K562 (cell line): ENCODE measurements around the gene ZSCAN29. TPM values are rescaled to one million over a fixed set of nuclear protein-coding genes. Genes with fewer than 3 reads are reported as not detected.

Experiments
- CREB3L1 ChIP-seq: fragments of 450-650 bp; IDR thresholded peaks from 2 replicates; pipeline ENCODE4 v1.6.1; 2014; ENCODE audit warnings: low read depth, mild to moderate bottlenecking, moderate library complexity, borderline replicate concordance
- CREM ChIP-seq: IDR thresholded peaks from 2 replicates; pipeline ENCODE4 v1.6.1; 2014; ENCODE audit warnings: antibody characterized with exemption, low read depth
- DPF2 ChIP-seq: fragments of 450-650 bp; IDR thresholded peaks from 2 replicates; pipeline ENCODE4 v1.6.1; 2016
- ERF ChIP-seq: fragments of 450-650 bp; formaldehyde crosslinking; IDR thresholded peaks from 2 replicates; pipeline ENCODE4 v1.4.0; 2020; ENCODE audit warnings: mild to moderate bottlenecking, mixed read lengths
- GABPB1 ChIP-seq: sonication (generic); formaldehyde crosslinking; IDR thresholded peaks from 2 replicates; pipeline ENCODE4 v1.8.0; 2022; ENCODE audit warnings: mild to moderate bottlenecking, missing genetic modification reagents
- GTF2F1 ChIP-seq: IDR thresholded peaks from 2 replicates; pipeline ENCODE4 v1.6.1; 2011; ENCODE audit warnings: low read depth, low read length, improper control_type of control experiment
- HOXB6 ChIP-seq: fragments of 250-450 bp; sonication (Bioruptor Pico); IDR thresholded peaks from 2 replicates; pipeline ENCODE4 v1.5.1; 2022; ENCODE audit warnings: mild to moderate bottlenecking, borderline replicate concordance
- MEIS2 ChIP-seq: fragments of 450-650 bp; IDR thresholded peaks from 2 replicates; pipeline ENCODE4 v1.6.1; 2014; ENCODE audit warnings: mild to moderate bottlenecking; ENCODE audit not compliant: partially characterized antibody
- NCOR1 ChIP-seq: fragments of 450-650 bp; IDR thresholded peaks from 2 replicates; pipeline ENCODE4 v1.6.1; 2016; ENCODE audit warnings: mild to moderate bottlenecking, moderate library complexity
- OTX1 ChIP-seq: fragments of 450-650 bp; formaldehyde crosslinking; IDR thresholded peaks from 2 replicates; pipeline ENCODE4 v1.4.0; 2022; ENCODE audit warnings: mild to moderate bottlenecking
- RNF2 ChIP-seq: sonication (generic); IDR thresholded peaks from 2 replicates; pipeline ENCODE4 v1.6.1; 2016
- SMARCE1 ChIP-seq: fragments of 450-650 bp; IDR thresholded peaks from 2 replicates; pipeline ENCODE4 v1.7.1; 2016; ENCODE audit warnings: mild to moderate bottlenecking
- ZNF41 ChIP-seq: fragments of 250-450 bp; sonication (Bioruptor Pico); conservative IDR thresholded peaks from 2 replicates; pipeline ENCODE4 v1.4.0; 2020; ENCODE audit warnings: mild to moderate bottlenecking
- ZNF431 ChIP-seq: sonication (generic); formaldehyde crosslinking; IDR thresholded peaks from 2 replicates; pipeline ENCODE4 v1.8.0; 2022; ENCODE audit warnings: mild to moderate bottlenecking, missing genetic modification reagents
- ZNF444 ChIP-seq: fragments of 250-450 bp; sonication (Bioruptor Pico); IDR thresholded peaks from 2 replicates; pipeline ENCODE4 v1.4.0; 2020; ENCODE audit warnings: mild to moderate bottlenecking, moderate library complexity
- polyA plus RNA-seq, 8 experiments: library from polyadenylated mRNA; depleted of rRNA in 4 of 8; stranded (reverse) in 5 of 8; unstranded in 3 of 8; fragments of >200 nt; fragmentation: Nextera tagmentation in 2 of 8; fragmentation: Illumina TruSeq in 1 of 8; extraction: Ambion mirVana in 2 of 8; extraction: Trizol in 1 of 8; gene quantifications; 2 replicates each; pipeline versions ENCODE4 v1.2.1 to v1.2.3, GENCODE V29; 2011 to 2014; ENCODE audit warnings: inconsistent platforms in 1 of 8, missing spikeins in 1 of 8
- total RNA-seq, 7 experiments: library from RNA; depleted of rRNA in 6 of 7; stranded (reverse); fragments of >200 nt in 6 of 7; fragmentation: Illumina TruSeq in 2 of 7; extraction: Trizol in 2 of 7; gene quantifications; 2 replicates each; pipeline versions ENCODE4 v1.2.1 to v1.2.3, GENCODE V29; 2011 to 2021; ENCODE audit warnings: low replicate concordance in 1 of 7
- TF ChIP-seq, protein P1 (sequence below): sonication (generic); formaldehyde crosslinking; IDR thresholded peaks from 2 replicates; pipeline ENCODE4 v1.8.1; 2023; ENCODE audit warnings: missing genetic modification reagents, mild to moderate bottlenecking, borderline replicate concordance

The ZSCAN29 gene
- total and polyA plus RNA-seq, 9 of the 15 experiments (the other 6 are each of a cell fraction or from before 2014, with no cell fraction given): 2.5 to 28.6 (median 19.7) TPM

- TF ChIP-seq OTX1 (no peak), HOXB6 (CRISPR knock-in tag) (no peak), NCOR1 (peak; percentile 27; the same call in 1 of the 2 replicates), ZNF41 (CRISPR knock-in tag) (no peak), RNF2 (peak; percentile 61; the same call in 1 of the 2 replicates), CREM (peak; percentile 93), CREB3L1 (peak; percentile 93), GTF2F1 (peak; percentile 81), MEIS2 (peak; percentile 28), ZNF431 (CRISPR knock-in tag) (peak; percentile 10; the same call in 1 of the 2 replicates), ZNF444 (CRISPR knock-in tag) (no peak), ERF (CRISPR knock-in tag) (no peak), SMARCE1 (0 out of 2 replicates have a peak, but pooled peaks have one; percentile 19), DPF2 (no peak; the same call in 1 of the 2 replicates), GABPB1 (peak; percentile 92)
- TF ChIP-seq, protein P1, sequence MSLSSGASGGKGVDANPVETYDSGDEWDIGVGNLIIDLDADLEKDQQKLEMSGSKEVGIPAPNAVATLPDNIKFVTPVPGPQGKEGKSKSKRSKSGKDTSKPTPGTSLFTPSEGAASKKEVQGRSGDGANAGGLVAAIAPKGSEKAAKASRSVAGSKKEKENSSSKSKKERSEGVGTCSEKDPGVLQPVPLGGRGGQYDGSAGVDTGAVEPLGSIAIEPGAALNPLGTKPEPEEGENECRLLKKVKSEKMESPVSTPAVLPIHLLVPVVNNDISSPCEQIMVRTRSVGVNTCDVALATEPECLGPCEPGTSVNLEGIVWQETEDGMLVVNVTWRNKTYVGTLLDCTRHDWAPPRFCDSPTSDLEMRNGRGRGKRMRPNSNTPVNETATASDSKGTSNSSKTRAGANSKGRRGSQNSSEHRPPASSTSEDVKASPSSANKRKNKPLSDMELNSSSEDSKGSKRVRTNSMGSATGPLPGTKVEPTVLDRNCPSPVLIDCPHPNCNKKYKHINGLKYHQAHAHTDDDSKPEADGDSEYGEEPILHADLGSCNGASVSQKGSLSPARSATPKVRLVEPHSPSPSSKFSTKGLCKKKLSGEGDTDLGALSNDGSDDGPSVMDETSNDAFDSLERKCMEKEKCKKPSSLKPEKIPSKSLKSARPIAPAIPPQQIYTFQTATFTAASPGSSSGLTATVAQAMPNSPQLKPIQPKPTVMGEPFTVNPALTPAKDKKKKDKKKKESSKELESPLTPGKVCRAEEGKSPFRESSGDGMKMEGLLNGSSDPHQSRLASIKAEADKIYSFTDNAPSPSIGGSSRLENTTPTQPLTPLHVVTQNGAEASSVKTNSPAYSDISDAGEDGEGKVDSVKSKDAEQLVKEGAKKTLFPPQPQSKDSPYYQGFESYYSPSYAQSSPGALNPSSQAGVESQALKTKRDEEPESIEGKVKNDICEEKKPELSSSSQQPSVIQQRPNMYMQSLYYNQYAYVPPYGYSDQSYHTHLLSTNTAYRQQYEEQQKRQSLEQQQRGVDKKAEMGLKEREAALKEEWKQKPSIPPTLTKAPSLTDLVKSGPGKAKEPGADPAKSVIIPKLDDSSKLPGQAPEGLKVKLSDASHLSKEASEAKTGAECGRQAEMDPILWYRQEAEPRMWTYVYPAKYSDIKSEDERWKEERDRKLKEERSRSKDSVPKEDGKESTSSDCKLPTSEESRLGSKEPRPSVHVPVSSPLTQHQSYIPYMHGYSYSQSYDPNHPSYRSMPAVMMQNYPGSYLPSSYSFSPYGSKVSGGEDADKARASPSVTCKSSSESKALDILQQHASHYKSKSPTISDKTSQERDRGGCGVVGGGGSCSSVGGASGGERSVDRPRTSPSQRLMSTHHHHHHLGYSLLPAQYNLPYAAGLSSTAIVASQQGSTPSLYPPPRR: peak; percentile 51; the same call in 1 of the 2 replicates
Observed at GRCh38 chr15:43329960-43330779, 40.7 kb downstream of the ZSCAN29 start, which contains the start of gene LCMT2 (continued).
